ENCODE data around the gene ASB2.

- TF ChIP-seq, protein P1, sequence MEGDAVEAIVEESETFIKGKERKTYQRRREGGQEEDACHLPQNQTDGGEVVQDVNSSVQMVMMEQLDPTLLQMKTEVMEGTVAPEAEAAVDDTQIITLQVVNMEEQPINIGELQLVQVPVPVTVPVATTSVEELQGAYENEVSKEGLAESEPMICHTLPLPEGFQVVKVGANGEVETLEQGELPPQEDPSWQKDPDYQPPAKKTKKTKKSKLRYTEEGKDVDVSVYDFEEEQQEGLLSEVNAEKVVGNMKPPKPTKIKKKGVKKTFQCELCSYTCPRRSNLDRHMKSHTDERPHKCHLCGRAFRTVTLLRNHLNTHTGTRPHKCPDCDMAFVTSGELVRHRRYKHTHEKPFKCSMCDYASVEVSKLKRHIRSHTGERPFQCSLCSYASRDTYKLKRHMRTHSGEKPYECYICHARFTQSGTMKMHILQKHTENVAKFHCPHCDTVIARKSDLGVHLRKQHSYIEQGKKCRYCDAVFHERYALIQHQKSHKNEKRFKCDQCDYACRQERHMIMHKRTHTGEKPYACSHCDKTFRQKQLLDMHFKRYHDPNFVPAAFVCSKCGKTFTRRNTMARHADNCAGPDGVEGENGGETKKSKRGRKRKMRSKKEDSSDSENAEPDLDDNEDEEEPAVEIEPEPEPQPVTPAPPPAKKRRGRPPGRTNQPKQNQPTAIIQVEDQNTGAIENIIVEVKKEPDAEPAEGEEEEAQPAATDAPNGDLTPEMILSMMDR (conservative IDR thresholded peaks at IDR 0.05 in 1 of 2, IDR thresholded peaks at IDR 0.05 in 1 of 2; ENCODE audit: low read depth in 1 of 2, low read length in 2 of 2) = no peak
- TF ChIP-seq EZH2 (IDR thresholded peaks at IDR 0.05; ENCODE audit: low read length, missing control alignments) = no peak
Measured at GRCh38 chr14:93926873-93927799, 49.2 kb downstream of the ASB2 start, which contains the start of gene FAM181A.
